B cell (primary cell): ENCODE results near the gene DLX1. TPM values are rescaled to one million over a fixed set of nuclear protein-coding genes. Genes with fewer than 3 reads are reported as not detected.

Source experiments
- ATAC-seq: fragments of 200-7000 bp; cut with Tn5 transposase; one replicate; pipeline ENCODE4 v1.10.0; 2021; ENCODE audit warnings: low read depth, mild to moderate bottlenecking, moderate number of reproducible peaks, moderate library complexity
- CTCF ChIA-PET: fragments of 350-600 bp; sonication (Branson Sonifier 250); formaldehyde crosslinking; loops from one replicate; lab custom pipeline; 2021; ENCODE audit warnings: antibody characterized with exemption, inconsistent platforms; lab: Charles Lee
- POLR2A ChIA-PET: fragments of 350-600 bp; sonication (Branson Sonifier 250); formaldehyde crosslinking; loops from one replicate; lab custom pipeline; 2021; ENCODE audit warnings: antibody characterized with exemption; lab: Charles Lee
- DNase-seq: peaks from one replicate; pipeline ENCODE4 v3.0.0; 2013
- H2AFZ ChIP-seq: 2 replicates; pipeline ENCODE4 v1.6.1; 2012; ENCODE audit warnings: mild to moderate bottlenecking, low read depth, low read length; ENCODE audit not compliant: insufficient read depth, poor library complexity, severe bottlenecking
- H3K27ac ChIP-seq, 2 donors: 1 replicate in 1 of 2; 2 replicates in 1 of 2; pipeline ENCODE4 v1.5.1; 2012 to 2013; ENCODE audit warnings: low read length in 2 of 2, mild to moderate bottlenecking in 2 of 2, moderate library complexity in 1 of 2
- H3K27me3 ChIP-seq, 4 experiments: fragments of 200-600 bp in 1 of 4; sonication (generic) in 1 of 4; replicated peaks in 1 of 4; 1 replicate in 2 of 4; 2 replicates in 2 of 4; pipeline versions ENCODE4 v1.6.1 to v1.7.0; 2013 to 2016; ENCODE audit warnings: low read length in 3 of 4, mild to moderate bottlenecking in 2 of 4, mixed read lengths in 1 of 4, moderate library complexity in 1 of 4; ENCODE audit not compliant: insufficient read depth in 4 of 4, control insufficient read depth in 3 of 4; ENCODE audit errors: control extremely low read depth in 1 of 4
- H3K36me3 ChIP-seq, 2 experiments: replicated peaks in 1 of 2; 1 replicate in 1 of 2; 2 replicates in 1 of 2; pipeline versions ENCODE4 v1.6.1 to v1.7.1; 2013; ENCODE audit warnings: low read length in 1 of 2; ENCODE audit not compliant: insufficient read depth in 2 of 2, control insufficient read depth in 1 of 2; ENCODE audit errors: control extremely low read depth in 1 of 2, extremely low read depth in 1 of 2
- H3K4me1 ChIP-seq, 2 donors: fragments of 200-600 bp in 1 of 2; sonication (generic) in 1 of 2; 1 replicate in 1 of 2; 2 replicates in 1 of 2; pipeline versions ENCODE4 v1.5.1 to v1.6.1; 2013 to 2017; ENCODE audit warnings: low read length in 2 of 2; ENCODE audit not compliant: control insufficient read depth in 2 of 2, insufficient read depth in 2 of 2
- H3K4me2 ChIP-seq: replicated peaks from 2 replicates; pipeline ENCODE3; 2012; ENCODE audit warnings: mild to moderate bottlenecking, low read depth, low read length; ENCODE audit not compliant: poor library complexity, severe bottlenecking
- H3K4me3 ChIP-seq, 5 experiments: fragments of 200-600 bp in 1 of 5; sonication (generic) in 1 of 5; 1 replicate in 3 of 5; 2 replicates in 2 of 5; pipeline versions ENCODE4 v1.5.1 to v1.7.0; 2011 to 2016; ENCODE audit warnings: low read length in 4 of 5, mild to moderate bottlenecking in 4 of 5, low read depth in 2 of 5, control low read depth in 1 of 5, moderate library complexity in 1 of 5; ENCODE audit not compliant: insufficient read depth in 1 of 5; ENCODE audit errors: control extremely low read depth in 1 of 5, extremely low read depth in 1 of 5
- H3K79me2 ChIP-seq: fragments of 200-600 bp; sonication (generic); one replicate; pipeline ENCODE4 v1.6.0; 2016; ENCODE audit warnings: low read length; ENCODE audit not compliant: control insufficient read depth, insufficient read depth
- H3K9ac ChIP-seq: fragments of 200-600 bp; sonication (generic); 2 replicates; pipeline ENCODE4 v1.6.1; 2017; ENCODE audit warnings: mild to moderate bottlenecking, low read length, moderate library complexity
- H3K9me3 ChIP-seq, 3 donors: one replicate each; pipeline versions ENCODE4 v1.6.1 to v1.7.1; 2013; ENCODE audit warnings: low read length in 2 of 3; ENCODE audit not compliant: control insufficient read depth in 2 of 3, insufficient read depth in 1 of 3; ENCODE audit errors: control extremely low read depth in 1 of 3
- H4K20me1 ChIP-seq: 2 replicates; pipeline ENCODE4 v1.6.0; 2012; ENCODE audit warnings: mild to moderate bottlenecking, low read length; ENCODE audit not compliant: insufficient read depth, control insufficient read depth, poor library complexity, severe bottlenecking
- H3K27ac Mint-ChIP-seq: one replicate; pipeline ENCODE4 v1.8.0; 2021; ENCODE audit warnings: mixed read lengths
- H3K27me3 Mint-ChIP-seq: one replicate; pipeline ENCODE4 v1.8.0; 2021; ENCODE audit warnings: mixed read lengths
- H3K4me1 Mint-ChIP-seq: one replicate; pipeline ENCODE4 v1.8.0; 2021; ENCODE audit warnings: mixed read lengths
- H3K4me3 Mint-ChIP-seq: one replicate; pipeline ENCODE4 v1.8.0; 2021; ENCODE audit warnings: mixed read lengths
- H3K9me3 Mint-ChIP-seq: one replicate; pipeline ENCODE4 v1.8.0; 2022; ENCODE audit warnings: mixed read lengths; ENCODE audit not compliant: insufficient read depth
- EZH2 ChIP-seq: IDR thresholded peaks from 2 replicates; pipeline ENCODE4 v1.6.1; 2012; ENCODE audit warnings: borderline replicate concordance, low read depth, mild to moderate bottlenecking, moderate library complexity, low read length; ENCODE audit not compliant: insufficient read depth, poor library complexity, severe bottlenecking
- WGBS: methylation state at CpG from one replicate; pipeline ENCODE4 v1.1.5; 2013; ENCODE audit warnings: missing lambda C conversion rate; ENCODE audit not compliant: insufficient coverage; 5-methylcytosine and 5-hydroxymethylcytosine counted together
- intact Hi-C: fragments of 100-400 bp; cut with micrococcal nuclease; formaldehyde crosslinking; loops from one replicate; pipeline ENCODE4 v1.10.0; 2022
- polyA plus RNA-seq: library from polyadenylated mRNA; depleted of rRNA; stranded (reverse); fragments of >200 nt; gene quantifications from 2 replicates; pipeline ENCODE4 v1.2.3, GENCODE V29; 2012
- total RNA-seq, 2 donors: library from RNA; stranded (reverse); fragments of 120-200 nt in 1 of 2; gene quantifications; 1 replicate in 1 of 2; 2 replicates in 1 of 2; pipeline versions ENCODE4 v1.2.3 to v1.2.4, GENCODE V29; 2013 to 2022
- TF ChIP-seq, protein P1 (sequence below): fragments of 200-600 bp; IDR thresholded peaks from one replicate; pipeline ENCODE4 v1.8.0; 2022; ENCODE audit warnings: antibody characterized with exemption, mild to moderate bottlenecking

Gene DLX1
- total and polyA plus RNA-seq, 2 donors (not counting 1 experiment from before 2014, with no cell fraction given): not detected

DNA sequence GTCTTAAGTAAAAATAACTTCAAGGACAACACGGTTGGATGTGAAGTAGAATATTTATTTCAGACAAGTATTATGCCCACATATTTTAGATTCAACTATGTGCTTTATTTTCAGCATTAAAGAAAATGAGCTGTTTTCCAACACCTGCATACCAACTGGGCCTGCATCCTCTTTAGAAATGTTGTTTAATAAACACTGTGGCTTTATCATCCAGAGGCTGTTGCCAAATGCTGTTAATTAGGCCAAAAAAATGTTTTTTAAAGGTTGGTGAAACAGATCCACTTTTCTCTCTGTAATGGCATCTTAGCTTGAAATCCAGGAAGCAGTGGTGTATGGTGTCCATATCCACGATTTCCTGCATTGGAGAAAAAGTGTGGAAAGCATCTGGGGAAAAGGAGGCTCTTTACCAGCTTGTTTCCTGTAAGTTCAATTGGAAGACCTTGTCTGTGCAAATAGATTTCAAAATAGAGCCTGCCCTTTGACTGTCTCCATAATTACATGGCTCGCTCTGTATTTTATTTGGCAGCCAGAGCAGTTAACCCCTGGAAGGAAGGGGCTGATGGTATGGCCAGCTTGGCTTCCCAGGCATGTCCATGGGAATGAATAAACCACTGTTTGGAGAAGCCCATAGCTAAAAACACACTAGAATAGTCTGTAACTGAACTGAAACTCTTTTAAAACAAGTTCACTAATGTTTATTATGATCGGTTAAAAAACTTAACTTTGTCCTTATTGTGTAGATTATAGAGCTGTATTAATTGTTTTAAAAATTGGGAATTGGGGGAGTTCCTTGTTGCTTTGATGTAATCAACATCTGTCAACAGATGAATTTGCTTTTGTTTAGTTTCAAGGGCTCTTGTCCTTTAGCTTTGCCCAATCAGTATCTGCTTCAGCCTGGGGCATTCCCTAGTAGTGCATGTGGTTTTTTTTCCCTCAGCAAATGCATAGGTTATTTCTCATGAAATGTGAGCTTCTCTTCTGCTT, 33.0 kb upstream of the DLX1 start:
- H3K4me2 ChIP-seq: no peak overlapping the region
- DNase-seq: no peak
- H3K4me3 ChIP-seq: no peak overlapping the region
- no peaks in the 10 kb centered on the region for H3K27me3 ChIP-seq
- H3K9ac ChIP-seq: no peak overlapping the region
- intact Hi-C loops: no loop called here
- ChIA-PET CTCF (no interaction called here), POLR2A (no interaction called here)
- H3K4me1 Mint-ChIP-seq: no peaks in the 10 kb centered on the region
- ATAC-seq: no peak
- no peak for TF ChIP-seq EZH2
- TF ChIP-seq, protein P1, sequence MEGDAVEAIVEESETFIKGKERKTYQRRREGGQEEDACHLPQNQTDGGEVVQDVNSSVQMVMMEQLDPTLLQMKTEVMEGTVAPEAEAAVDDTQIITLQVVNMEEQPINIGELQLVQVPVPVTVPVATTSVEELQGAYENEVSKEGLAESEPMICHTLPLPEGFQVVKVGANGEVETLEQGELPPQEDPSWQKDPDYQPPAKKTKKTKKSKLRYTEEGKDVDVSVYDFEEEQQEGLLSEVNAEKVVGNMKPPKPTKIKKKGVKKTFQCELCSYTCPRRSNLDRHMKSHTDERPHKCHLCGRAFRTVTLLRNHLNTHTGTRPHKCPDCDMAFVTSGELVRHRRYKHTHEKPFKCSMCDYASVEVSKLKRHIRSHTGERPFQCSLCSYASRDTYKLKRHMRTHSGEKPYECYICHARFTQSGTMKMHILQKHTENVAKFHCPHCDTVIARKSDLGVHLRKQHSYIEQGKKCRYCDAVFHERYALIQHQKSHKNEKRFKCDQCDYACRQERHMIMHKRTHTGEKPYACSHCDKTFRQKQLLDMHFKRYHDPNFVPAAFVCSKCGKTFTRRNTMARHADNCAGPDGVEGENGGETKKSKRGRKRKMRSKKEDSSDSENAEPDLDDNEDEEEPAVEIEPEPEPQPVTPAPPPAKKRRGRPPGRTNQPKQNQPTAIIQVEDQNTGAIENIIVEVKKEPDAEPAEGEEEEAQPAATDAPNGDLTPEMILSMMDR: no peak
- no peaks in the 10 kb centered on the region for H3K9me3 ChIP-seq
- no peak overlapping the region for H3K27ac Mint-ChIP-seq
- no peaks in the 10 kb centered on the region for H3K79me2 ChIP-seq
- no peak overlapping the region for H3K4me3 Mint-ChIP-seq
- no peaks in the 10 kb centered on the region for H4K20me1 ChIP-seq
- H2AFZ ChIP-seq: no peak overlapping the region
- no peaks in the 10 kb centered on the region for H3K36me3 ChIP-seq
- 100% methylated on average over 1 of the region's 4 CpGs for WGBS
- no peaks in the 10 kb centered on the region for H3K9me3 Mint-ChIP-seq
- no peaks in the 10 kb centered on the region for H3K4me1 ChIP-seq
- no peak overlapping the region for H3K27ac ChIP-seq
- H3K27me3 Mint-ChIP-seq: no peaks in the 10 kb centered on the region

DNA sequence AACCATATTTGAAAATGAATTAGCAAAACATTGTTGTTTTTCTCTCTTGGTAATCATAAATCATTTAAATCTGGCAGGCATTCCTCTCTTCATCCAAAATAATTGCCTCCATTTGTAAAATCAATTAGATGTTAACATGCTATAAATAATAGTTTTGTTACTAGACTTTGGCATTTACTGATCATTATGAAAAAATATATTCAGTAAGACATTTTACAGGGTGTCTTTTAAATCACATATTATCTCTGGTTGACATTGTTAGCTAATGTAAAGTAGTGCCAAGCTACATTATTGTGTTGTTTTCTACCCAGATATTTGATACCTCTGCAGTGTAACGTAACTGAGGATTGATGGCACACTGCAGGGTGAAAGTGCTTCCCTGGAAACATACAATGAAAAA, 31.8 kb upstream of the DLX1 start:
- POLR2A ChIA-PET: no interaction called here
- CTCF ChIA-PET: no interaction called here
- Histone ChIP-seq H3K4me3 (no peak overlapping the region), H3K27me3 (no peaks in the 10 kb centered on the region), H3K4me1 (no peaks in the 10 kb centered on the region), H3K36me3 (no peaks in the 10 kb centered on the region), H2AFZ (no peak overlapping the region), H3K9ac (no peak overlapping the region), H3K4me2 (no peak overlapping the region), H3K79me2 (no peaks in the 10 kb centered on the region), H3K27ac (no peak overlapping the region), H3K9me3 (no peaks in the 10 kb centered on the region), H4K20me1 (no peaks in the 10 kb centered on the region)
- Mint-ChIP-seq H3K4me3 (no peak overlapping the region), H3K27ac (no peak overlapping the region), H3K27me3 (no peaks in the 10 kb centered on the region), H3K9me3 (no peaks in the 10 kb centered on the region), H3K4me1 (no peaks in the 10 kb centered on the region)
- TF ChIP-seq EZH2: no peak
- TF ChIP-seq, protein P1: no peak
- WGBS: no CpG with 5 or more reads among the region's 1 CpG
- DNase-seq (no peak), ATAC-seq (no peak)
- intact Hi-C loops: no loop called here
